Cortex of kidney (tissue), 1 donor: ENCODE results near the gene SLC10A6.

Source experiments
- DNase-seq: peaks from one replicate; lab custom pipeline; 2025; lab: John Stamatoyannopoulos, UW

Gene SLC10A6

GRCh38 chr4:86788826-86789225, 60.4 kb downstream of the SLC10A6 start:
- no peak for DNase-seq

DNA sequence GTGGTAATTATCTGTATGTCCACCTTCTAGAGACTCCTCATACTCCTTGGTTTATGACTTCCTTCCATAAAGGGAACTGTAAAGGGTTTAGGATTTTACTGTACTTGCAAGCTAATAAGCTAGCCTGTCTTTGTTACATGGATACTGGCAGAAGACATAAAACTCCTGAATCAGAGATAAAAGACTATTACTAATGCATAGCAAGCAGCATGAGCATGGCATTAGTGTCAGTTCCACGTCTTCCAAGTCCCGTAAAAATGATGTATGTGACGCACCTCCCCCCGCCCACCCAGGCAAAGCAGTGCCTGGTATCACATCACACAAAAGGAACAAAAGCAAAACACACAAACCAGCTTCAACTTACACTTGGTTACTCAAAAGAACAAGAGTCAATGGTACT, 71.0 kb downstream of the SLC10A6 start:
- DNase-seq = no peak

DNA sequence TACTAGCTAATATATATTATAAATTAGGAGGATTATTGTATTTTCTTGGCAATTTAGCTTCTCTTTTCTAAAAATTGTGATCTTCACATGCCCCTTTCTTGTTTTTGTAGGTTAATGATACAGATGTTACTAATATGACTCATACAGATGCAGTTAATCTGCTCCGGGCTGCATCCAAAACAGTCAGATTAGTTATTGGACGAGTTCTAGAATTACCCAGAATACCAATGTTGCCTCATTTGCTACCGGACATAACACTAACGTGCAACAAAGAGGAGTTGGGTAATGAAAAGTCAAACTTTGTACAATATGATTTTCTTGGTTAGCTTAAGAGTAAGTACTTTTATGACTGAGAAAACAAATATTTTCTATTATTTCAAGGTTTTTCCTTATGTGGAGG, 74.1 kb downstream of the SLC10A6 start:
- DNase-seq = no peak
